ENCODE results near the gene TARS3. TPM values are rescaled to one million over a fixed set of nuclear protein-coding genes. Genes with fewer than 3 reads are reported as not detected.
"Not testable (repeated sequence)": the region's sequence is repeated elsewhere in the genome, so short reads cannot be mapped to it uniquely, and the experiment has no call there.

The TARS3 gene
- total RNA-seq, 4 donors from 2014 or later = 22.8 to 58.6 (median 26.6) TPM

GRCh38 chr15:101637038-101637437, 87.2 kb downstream of the TARS3 start:
- intact Hi-C loops (cut with DNase I) = loop anchor here (5.0 kb wide), 1 partner anchor 335 kb away; no protein-coding TSS in a partner anchor
- no peak for DNase-seq

DNA sequence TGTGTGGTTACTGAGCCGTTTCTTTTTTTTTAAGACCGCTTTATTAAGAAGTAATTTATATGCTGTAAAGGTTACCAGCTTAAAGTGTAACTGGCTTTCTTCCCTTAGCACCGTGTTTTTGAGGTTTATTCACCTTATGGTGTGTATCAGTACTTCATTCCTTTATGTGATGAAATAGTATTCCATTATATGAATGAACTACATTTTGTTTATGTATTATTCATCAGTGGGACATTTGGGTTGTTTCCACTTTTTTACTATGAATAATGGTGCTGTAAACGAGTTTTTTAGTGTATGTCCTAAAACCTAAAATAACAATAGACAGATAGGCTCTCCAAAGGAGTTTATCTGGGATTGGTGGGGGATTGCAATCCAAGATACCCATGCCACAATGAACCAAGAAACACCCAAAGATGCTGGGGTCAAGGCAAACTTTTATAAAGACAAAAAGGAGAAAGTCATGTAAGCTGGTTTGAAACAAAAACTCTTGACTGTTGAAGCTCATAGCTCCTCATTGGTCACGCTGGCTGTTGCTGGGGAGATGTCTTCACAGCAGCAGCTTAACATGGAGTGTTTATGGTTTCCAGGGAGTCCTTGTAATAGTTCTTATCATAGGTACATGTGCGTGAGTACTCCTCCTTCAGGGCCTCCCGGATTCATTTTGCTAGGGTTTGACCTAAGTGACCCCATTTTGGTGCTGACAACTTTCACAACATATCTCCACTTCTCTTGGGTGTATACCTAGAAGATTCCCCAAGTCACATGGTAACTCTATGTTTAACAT, 88.1 kb downstream of the TARS3 start:
- intact Hi-C loops (cut with DNase I) = loop anchor here (5.0 kb wide), 1 partner anchor 334 kb away; no protein-coding TSS in a partner anchor
- Histone ChIP-seq H3K9me3 (no peaks in the 10 kb centered on the region), H3K36me3 (no peaks in the 10 kb centered on the region), H3K4me3 (replicated peaks in 1 of 3) (no peak overlapping the region), H3K27ac (no peak overlapping the region), H3K27me3 (no peaks in the 10 kb centered on the region), H3K4me1 (peaks cover 5% of the 10 kb centered on the region in 2 donors)
- TF ChIP-seq, protein P1, sequence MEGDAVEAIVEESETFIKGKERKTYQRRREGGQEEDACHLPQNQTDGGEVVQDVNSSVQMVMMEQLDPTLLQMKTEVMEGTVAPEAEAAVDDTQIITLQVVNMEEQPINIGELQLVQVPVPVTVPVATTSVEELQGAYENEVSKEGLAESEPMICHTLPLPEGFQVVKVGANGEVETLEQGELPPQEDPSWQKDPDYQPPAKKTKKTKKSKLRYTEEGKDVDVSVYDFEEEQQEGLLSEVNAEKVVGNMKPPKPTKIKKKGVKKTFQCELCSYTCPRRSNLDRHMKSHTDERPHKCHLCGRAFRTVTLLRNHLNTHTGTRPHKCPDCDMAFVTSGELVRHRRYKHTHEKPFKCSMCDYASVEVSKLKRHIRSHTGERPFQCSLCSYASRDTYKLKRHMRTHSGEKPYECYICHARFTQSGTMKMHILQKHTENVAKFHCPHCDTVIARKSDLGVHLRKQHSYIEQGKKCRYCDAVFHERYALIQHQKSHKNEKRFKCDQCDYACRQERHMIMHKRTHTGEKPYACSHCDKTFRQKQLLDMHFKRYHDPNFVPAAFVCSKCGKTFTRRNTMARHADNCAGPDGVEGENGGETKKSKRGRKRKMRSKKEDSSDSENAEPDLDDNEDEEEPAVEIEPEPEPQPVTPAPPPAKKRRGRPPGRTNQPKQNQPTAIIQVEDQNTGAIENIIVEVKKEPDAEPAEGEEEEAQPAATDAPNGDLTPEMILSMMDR (IDR thresholded peaks at IDR 0.05) = no peak
- no peak for TF ChIP-seq POLR2A (IDR thresholded peaks at IDR 0.05)
- 87 to 89% methylated on average over 7 of the region's 7 CpGs for WGBS, 2 donors
- DNase-seq = no peak

More at GRCh38 chr15:101637038-101637437, 87.2 kb downstream of the TARS3 start:
- H3K4me3 ChIP-seq (replicated peaks in 1 of 3) = no peak overlapping the region
- no peaks in the 10 kb centered on the region for H3K27me3 ChIP-seq
- H3K27ac ChIP-seq = no peak overlapping the region
- peaks cover 5 to 8% of the 10 kb centered on the region in 2 donors for H3K4me1 ChIP-seq
- TF ChIP-seq, protein P1 (IDR thresholded peaks at IDR 0.05) = no peak
- no peak for TF ChIP-seq POLR2A (IDR thresholded peaks at IDR 0.05)
- WGBS, 2 donors = 80 to 89% methylated on average over 3 of the region's 3 CpGs
- H3K36me3 ChIP-seq = no peaks in the 10 kb centered on the region
- H3K9me3 ChIP-seq = no peaks in the 10 kb centered on the region

GRCh38 chr15:101633356-101633755, 90.9 kb downstream of the TARS3 start:
- no peaks in the 10 kb centered on the region for H3K9me3 ChIP-seq
- WGBS, 2 donors = 87 to 91% methylated on average over 3 of the region's 3 CpGs
- no peaks in the 10 kb centered on the region for H3K4me1 ChIP-seq
- DNase-seq = no peak
- H3K36me3 ChIP-seq = no peaks in the 10 kb centered on the region
- H3K27ac ChIP-seq = no peak overlapping the region
- no peaks in the 10 kb centered on the region for H3K27me3 ChIP-seq
- intact Hi-C loops (cut with DNase I) = no loop called here
- TF ChIP-seq POLR2A (IDR thresholded peaks at IDR 0.05) = no peak
- TF ChIP-seq, protein P1 (IDR thresholded peaks at IDR 0.05) = no peak
- no peak overlapping the region for H3K4me3 ChIP-seq (replicated peaks in 1 of 3)

DNA sequence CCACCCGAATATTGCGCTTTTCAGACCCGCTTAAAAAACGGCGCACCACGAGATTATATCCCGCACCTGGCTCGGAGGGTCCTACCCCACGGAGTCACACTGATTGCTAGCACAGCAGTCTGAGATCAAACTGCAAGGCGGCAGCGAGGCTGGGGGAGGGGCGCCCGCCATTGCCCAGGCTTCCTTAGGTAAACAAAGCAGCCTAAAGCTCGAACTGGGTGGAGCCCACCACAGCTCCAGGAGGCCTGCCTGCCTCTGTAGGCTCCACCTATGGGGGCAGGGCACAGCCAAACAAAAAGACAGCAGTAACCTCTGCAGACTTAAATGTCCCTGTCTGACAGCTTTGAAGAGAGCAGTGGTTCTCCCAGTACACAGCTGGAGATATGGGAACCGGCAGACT, 97.5 kb downstream of the TARS3 start:
- H3K4me1 ChIP-seq; intact Hi-C loops (cut with DNase I); H3K27ac ChIP-seq; H3K9me3 ChIP-seq; DNase-seq; H3K27me3 ChIP-seq; H3K36me3 ChIP-seq; H3K4me3 ChIP-seq (replicated peaks in 1 of 3): not testable (repeated sequence)
- WGBS, 2 donors = 88% methylated on average over 8 to 14 of the region's 15 CpGs

- intact Hi-C loops (cut with DNase I) = no loop called here
- Histone ChIP-seq H3K27ac (no peak overlapping the region), H3K4me1 (no peaks in the 10 kb centered on the region), H3K4me3 (replicated peaks in 1 of 3) (no peak overlapping the region), H3K9me3 (no peaks in the 10 kb centered on the region), H3K27me3 (no peaks in the 10 kb centered on the region), H3K36me3 (no peaks in the 10 kb centered on the region)
- 95 to 97% methylated on average over 1 of the region's 1 CpG for WGBS, 2 donors
- no peak for DNase-seq
- no peak for TF ChIP-seq POLR2A (IDR thresholded peaks at IDR 0.05)
- TF ChIP-seq, protein P1 (IDR thresholded peaks at IDR 0.05) = no peak
Observed at GRCh38 chr15:101625980-101626379, 98.3 kb downstream of the TARS3 start.

Measured in thyroid gland (tissue), 4 donors.